Fibroblast of villous mesenchyme (primary cell): ENCODE data around the gene EPHB2. TPM values are rescaled to one million over a fixed set of nuclear protein-coding genes. Genes with fewer than 3 reads are reported as not detected.

ENCODE experiments used
- DNase-seq: peaks from one replicate; pipeline ENCODE4 v3.0.0-alpha.2; 2010; ENCODE audit warnings: low read depth
- H3K4me3 ChIP-seq: 2 replicates; pipeline ENCODE4 v1.5.1; 2011; ENCODE audit warnings: low read depth, mild to moderate bottlenecking, low read length
- total RNA-seq: library from RNA; depleted of rRNA; stranded (reverse); fragments of >200 nt; gene quantifications from 2 replicates; pipeline ENCODE4 v1.2.3, GENCODE V29; 2012
- TF ChIP-seq, protein P1 (sequence below): IDR thresholded peaks from 2 replicates; pipeline ENCODE4 v1.5.1; 2012; ENCODE audit warnings: low read depth, mild to moderate bottlenecking, low read length; ENCODE audit not compliant: insufficient read depth

EPHB2 gene
- total RNA-seq, 1 donor, result 4.3 TPM

DNA sequence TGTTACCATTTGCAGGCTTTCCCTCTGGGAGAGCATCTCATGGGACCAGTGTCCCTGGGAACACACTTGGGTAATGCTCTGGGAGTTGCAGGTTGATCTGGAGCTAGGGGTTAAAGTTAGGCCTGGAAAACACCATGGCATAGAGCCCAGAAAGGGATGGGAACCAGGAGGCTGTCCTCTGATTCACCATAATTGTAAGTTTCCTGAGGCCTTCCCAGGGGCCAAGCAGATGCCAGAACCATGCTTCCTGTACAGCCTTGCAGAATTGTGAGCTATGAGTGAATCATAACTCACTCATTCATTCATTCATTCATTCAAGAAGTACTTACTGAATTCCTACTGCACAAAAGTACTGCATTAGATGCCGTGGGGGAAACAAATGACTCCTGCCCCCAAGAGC, 212.0 kb downstream of the EPHB2 start:
- peak; percentile 17 for DNase-seq

DNA sequence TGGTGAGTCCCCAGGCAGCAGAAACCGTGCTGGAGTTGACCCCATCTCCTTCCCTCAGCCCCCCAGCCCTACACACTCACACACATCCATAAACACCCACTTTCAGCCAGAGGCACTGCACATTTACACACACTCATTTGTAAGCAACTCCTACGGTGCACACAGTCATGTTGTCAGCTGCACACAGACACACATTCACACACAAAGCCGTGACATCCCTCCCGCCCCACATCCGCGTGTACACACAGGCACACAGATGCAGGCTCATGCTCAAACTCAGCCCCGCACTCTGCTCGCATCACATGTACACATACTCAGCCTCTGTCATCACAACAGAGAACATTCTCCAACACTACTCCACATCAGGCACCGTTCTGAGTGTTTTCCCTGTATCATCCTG, 214.5 kb downstream of the EPHB2 start:
- H3K4me3 ChIP-seq, result no peak overlapping the region
- TF ChIP-seq, protein P1, sequence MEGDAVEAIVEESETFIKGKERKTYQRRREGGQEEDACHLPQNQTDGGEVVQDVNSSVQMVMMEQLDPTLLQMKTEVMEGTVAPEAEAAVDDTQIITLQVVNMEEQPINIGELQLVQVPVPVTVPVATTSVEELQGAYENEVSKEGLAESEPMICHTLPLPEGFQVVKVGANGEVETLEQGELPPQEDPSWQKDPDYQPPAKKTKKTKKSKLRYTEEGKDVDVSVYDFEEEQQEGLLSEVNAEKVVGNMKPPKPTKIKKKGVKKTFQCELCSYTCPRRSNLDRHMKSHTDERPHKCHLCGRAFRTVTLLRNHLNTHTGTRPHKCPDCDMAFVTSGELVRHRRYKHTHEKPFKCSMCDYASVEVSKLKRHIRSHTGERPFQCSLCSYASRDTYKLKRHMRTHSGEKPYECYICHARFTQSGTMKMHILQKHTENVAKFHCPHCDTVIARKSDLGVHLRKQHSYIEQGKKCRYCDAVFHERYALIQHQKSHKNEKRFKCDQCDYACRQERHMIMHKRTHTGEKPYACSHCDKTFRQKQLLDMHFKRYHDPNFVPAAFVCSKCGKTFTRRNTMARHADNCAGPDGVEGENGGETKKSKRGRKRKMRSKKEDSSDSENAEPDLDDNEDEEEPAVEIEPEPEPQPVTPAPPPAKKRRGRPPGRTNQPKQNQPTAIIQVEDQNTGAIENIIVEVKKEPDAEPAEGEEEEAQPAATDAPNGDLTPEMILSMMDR, result no peak
- DNase-seq, result no peak

More for the DNA sequence above, 212.0 kb downstream of the EPHB2 start:
- TF ChIP-seq, protein P1, result no peak
- H3K4me3 ChIP-seq, result no peak overlapping the region

- TF ChIP-seq, protein P1, result peak; percentile 91
- H3K4me3 ChIP-seq, result no peak overlapping the region
- peak; percentile 33 for DNase-seq
Measured at GRCh38 chr1:22930240-22930912, 219.7 kb downstream of the EPHB2 start.

DNA sequence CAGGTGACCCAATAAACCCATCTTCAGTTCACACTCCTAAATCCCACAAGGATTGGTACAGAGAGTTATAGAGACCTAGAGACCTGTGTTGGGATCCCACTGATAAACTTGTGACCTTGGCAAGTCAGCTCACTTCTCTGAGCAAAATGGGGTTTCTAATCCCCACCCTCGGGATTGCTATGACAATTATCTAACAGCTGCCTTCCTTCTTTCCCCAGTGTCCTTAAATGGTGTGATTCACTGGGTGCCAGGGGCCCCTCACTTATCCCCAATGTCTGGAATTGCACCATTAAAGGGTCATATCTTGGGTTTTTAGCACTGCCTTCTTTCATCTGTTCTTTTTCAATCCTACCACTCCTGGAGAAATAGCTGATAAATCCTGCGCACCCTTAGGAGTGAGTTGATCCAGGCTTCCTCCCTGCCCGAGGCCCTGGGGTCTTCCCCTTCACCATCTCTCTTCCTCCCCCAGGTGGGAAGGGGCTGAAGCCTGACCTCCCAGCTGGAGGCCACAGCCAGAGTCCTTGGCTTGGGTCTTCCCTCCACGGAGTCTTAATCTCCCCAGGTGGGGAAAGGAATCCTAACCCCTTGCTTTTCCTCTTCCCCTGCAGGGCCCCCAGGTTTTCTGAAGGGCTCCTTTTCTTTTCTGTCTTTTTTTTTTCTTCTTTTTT, 222.3 kb downstream of the EPHB2 start:
- no peak overlapping the region for H3K4me3 ChIP-seq
- DNase-seq, result peak; percentile 9
- TF ChIP-seq, protein P1, result no peak

DNA sequence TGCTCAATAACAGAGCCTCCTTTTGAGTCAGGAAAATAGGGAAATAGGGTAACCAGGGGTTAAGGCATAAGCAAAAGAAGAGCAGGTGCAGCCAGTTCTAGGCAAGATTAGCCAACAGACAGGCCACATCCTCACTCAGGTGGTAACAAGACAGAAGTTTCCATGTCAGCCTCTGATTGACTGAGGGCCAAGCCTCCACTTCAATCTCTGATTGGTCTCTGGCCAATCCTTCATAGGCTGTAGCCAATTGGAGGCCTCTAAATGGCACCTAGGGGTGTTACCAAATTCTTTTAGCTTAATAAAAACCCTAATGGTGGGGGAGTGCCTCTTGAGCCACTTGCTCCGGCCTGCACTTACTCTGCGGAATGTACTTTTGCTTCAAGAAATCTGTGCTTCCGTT, 224.8 kb downstream of the EPHB2 start:
- no peak for DNase-seq
- TF ChIP-seq, protein P1, result no peak

GRCh38 chr1:22936681-22937080, 226.0 kb downstream of the EPHB2 start:
- TF ChIP-seq, protein P1, result no peak
- DNase-seq, result no peak
- H3K4me3 ChIP-seq, result no peak overlapping the region

More for the DNA sequence above, 224.8 kb downstream of the EPHB2 start:
- H3K4me3 ChIP-seq, result no peak overlapping the region
